ENCODE results near the gene UST. TPM values are rescaled to one million over a fixed set of nuclear protein-coding genes. Genes with fewer than 3 reads are reported as not detected.

Gene UST
- polyA plus RNA-seq, 1 donor (not counting 4 experiments of a cell fraction or from before 2014, with no cell fraction given) = 6.1 TPM

- no peak for TF ChIP-seq EZH2 (IDR thresholded peaks at IDR 0.05; ENCODE audit: low read length)
- TF ChIP-seq CTCF (optimal IDR thresholded peaks at IDR 0.05 in 1 of 3, IDR thresholded peaks at IDR 0.05 in 1 of 3, conservative IDR thresholded peaks at IDR 0.05 in 1 of 3; ENCODE audit: extremely low read depth in 1 of 3, insufficient read depth in 2 of 3, low read length in 3 of 3) = no peak
- Histone ChIP-seq H3K9ac (ENCODE audit: control insufficient read depth, extremely low read depth, insufficient read depth, low read length) (no peak overlapping the region), H2AFZ (ENCODE audit: control insufficient read depth, low read length) (no peak overlapping the region), H3K79me2 (ENCODE audit: control insufficient read depth, insufficient read depth, low read length) (no peaks in the 10 kb centered on the region), H3K9me1 (ENCODE audit: control insufficient read depth, extremely low read depth, insufficient read depth, low read length) (no peaks in the 10 kb centered on the region), H3K4me3 (ENCODE audit: control insufficient read depth in 2 of 3, extremely low read depth in 1 of 3, insufficient read depth in 2 of 3, low read depth in 1 of 3, low read length in 3 of 3) (no peak overlapping the region), H3K4me1 (ENCODE audit: control insufficient read depth, extremely low read depth, insufficient read depth, low read length) (no peaks in the 10 kb centered on the region), H3K27ac (ENCODE audit: control insufficient read depth, insufficient read depth, low read length) (no peak overlapping the region), H3K9me3 (ENCODE audit: control insufficient read depth, low read depth, low read length) (no peaks in the 10 kb centered on the region), H3K27me3 (ENCODE audit: control insufficient read depth, extremely low read depth, insufficient read depth, low read length) (no peaks in the 10 kb centered on the region), H3K36me3 (ENCODE audit: control insufficient read depth in 2 of 2, extremely low read depth in 1 of 2, insufficient read depth in 2 of 2, low read length in 2 of 2) (no peaks in the 10 kb centered on the region), H3K4me2 (ENCODE audit: control insufficient read depth, extremely low read depth, insufficient read depth, low read depth, low read length) (no peak overlapping the region), H4K20me1 (ENCODE audit: control insufficient read depth, extremely low read depth, insufficient read depth, low read length) (no peaks in the 10 kb centered on the region)
- FAIRE-seq (no peak), DNase-seq (ENCODE audit: low read depth, low spot score) (no peak)
- dilution Hi-C loops (cut with MboI; ENCODE audit: extremely low pct_ligation_motif_present, low sequenced_read_pairs) = no loop called here
Observed at GRCh38 chr6:148738946-148739821, 7.6 kb upstream of the UST start.

DNA sequence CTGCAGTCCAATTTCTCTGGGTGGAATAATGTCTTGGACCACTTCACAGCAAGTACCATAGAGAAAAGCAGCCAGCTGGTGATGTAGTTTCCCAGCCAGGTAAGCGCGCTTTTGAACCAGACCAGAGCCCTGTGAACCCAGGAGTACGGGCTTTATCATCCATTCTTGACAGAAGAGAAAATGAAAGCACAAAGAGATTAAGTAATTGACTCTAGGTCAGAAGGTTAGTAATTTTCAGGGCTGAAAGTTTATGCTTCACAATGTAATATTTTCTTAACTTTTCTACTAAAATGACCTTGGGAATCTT, 7.1 kb upstream of the UST start:
- Histone ChIP-seq H3K4me1 (ENCODE audit: control insufficient read depth, extremely low read depth, insufficient read depth, low read length) (no peaks in the 10 kb centered on the region), H3K79me2 (ENCODE audit: control insufficient read depth, insufficient read depth, low read length) (no peaks in the 10 kb centered on the region), H4K20me1 (ENCODE audit: control insufficient read depth, extremely low read depth, insufficient read depth, low read length) (no peaks in the 10 kb centered on the region), H3K9me3 (ENCODE audit: control insufficient read depth, low read depth, low read length) (no peaks in the 10 kb centered on the region), H3K27ac (ENCODE audit: control insufficient read depth, insufficient read depth, low read length) (no peak overlapping the region), H3K27me3 (ENCODE audit: control insufficient read depth, extremely low read depth, insufficient read depth, low read length) (no peaks in the 10 kb centered on the region), H3K36me3 (ENCODE audit: control insufficient read depth in 2 of 2, extremely low read depth in 1 of 2, insufficient read depth in 2 of 2, low read length in 2 of 2) (no peaks in the 10 kb centered on the region), H3K4me2 (ENCODE audit: control insufficient read depth, extremely low read depth, insufficient read depth, low read depth, low read length) (no peak overlapping the region), H3K9ac (ENCODE audit: control insufficient read depth, extremely low read depth, insufficient read depth, low read length) (no peak overlapping the region), H3K4me3 (ENCODE audit: control insufficient read depth in 2 of 3, extremely low read depth in 1 of 3, insufficient read depth in 2 of 3, low read depth in 1 of 3, low read length in 3 of 3) (no peak overlapping the region), H3K9me1 (ENCODE audit: control insufficient read depth, extremely low read depth, insufficient read depth, low read length) (no peaks in the 10 kb centered on the region), H2AFZ (ENCODE audit: control insufficient read depth, low read length) (no peak overlapping the region)
- no peak for FAIRE-seq
- dilution Hi-C loops (cut with MboI; ENCODE audit: extremely low pct_ligation_motif_present, low sequenced_read_pairs) = no loop called here
- no peak for DNase-seq (ENCODE audit: low read depth, low spot score)
- TF ChIP-seq EZH2 (IDR thresholded peaks at IDR 0.05; ENCODE audit: low read length) = no peak
- no peak for TF ChIP-seq CTCF (optimal IDR thresholded peaks at IDR 0.05 in 1 of 3, IDR thresholded peaks at IDR 0.05 in 1 of 3, conservative IDR thresholded peaks at IDR 0.05 in 1 of 3; ENCODE audit: extremely low read depth in 1 of 3, insufficient read depth in 2 of 3, low read length in 3 of 3)
